H1 (cell line): ENCODE measurements around the gene SLC2A10. TPM values are rescaled to one million over a fixed set of nuclear protein-coding genes. Genes with fewer than 3 reads are reported as not detected.

ENCODE experiments used
- BACH1 ChIP-seq: IDR thresholded peaks from 2 replicates; pipeline ENCODE4 v1.6.1; 2012; ENCODE audit warnings: low read length, improper control_type of control experiment
- CREB1 ChIP-seq: IDR thresholded peaks from 2 replicates; pipeline ENCODE4 v1.6.1; 2012; ENCODE audit warnings: inconsistent platforms
- NANOG ChIP-seq: IDR thresholded peaks from 2 replicates; pipeline ENCODE4 v1.6.1; 2011; ENCODE audit warnings: low read length, low read depth, mild to moderate bottlenecking, inconsistent platforms; ENCODE audit not compliant: insufficient read depth, poor library complexity, severe bottlenecking
- TAF1 ChIP-seq: IDR thresholded peaks from 2 replicates; pipeline ENCODE4 v1.6.1; 2011; ENCODE audit warnings: mild to moderate bottlenecking, low read depth, low read length
- YY1 ChIP-seq: IDR thresholded peaks from 2 replicates; pipeline ENCODE4 v1.6.1; 2011; ENCODE audit warnings: low read depth, mild to moderate bottlenecking, low read length
- polyA plus RNA-seq, 7 experiments: library from polyadenylated mRNA; depleted of rRNA in 3 of 7; stranded (reverse) in 5 of 7; unstranded in 2 of 7; fragments of >200 nt in 5 of 7; fragments of 200-250 nt in 2 of 7; gene quantifications; 1 replicate in 5 of 7; 2 replicates in 1 of 7; 4 replicates in 1 of 7; pipeline versions ENCODE4 v1.2.1 to v1.2.3, GENCODE V29; 2011 to 2013; ENCODE audit warnings: missing spikeins in 2 of 7, mixed read lengths in 2 of 7
- total RNA-seq: library from RNA; stranded (reverse); fragmentation: NEBNext Ultra II Directional; extraction: Animal tissue kit (Norgen Biotek cat#: 25700); gene quantifications from 2 replicates; pipeline ENCODE4 v1.2.1, GENCODE V29; 2021
- TF ChIP-seq, protein P1 (sequence below): IDR thresholded peaks from 2 replicates; pipeline ENCODE4 v1.6.1; 2012; ENCODE audit warnings: inconsistent platforms

SLC2A10 gene
- total and polyA plus RNA-seq, 2 of the 8 experiments (the other 6 are each of a cell fraction or from before 2014, with no cell fraction given): 9.0 to 9.7 TPM

GRCh38 chr20:46709459-46710152 is at the start of gene SLC2A10 (continued):
- no peak for TF ChIP-seq NANOG
- 0 out of 2 replicates have a peak, but pooled peaks have one; percentile 3 for TF ChIP-seq YY1
- TF ChIP-seq TAF1: peak; percentile 61
- no peak for TF ChIP-seq CREB1
- 0 out of 2 replicates have a peak, but pooled peaks have one; percentile 5 for TF ChIP-seq BACH1
- TF ChIP-seq, protein P1, sequence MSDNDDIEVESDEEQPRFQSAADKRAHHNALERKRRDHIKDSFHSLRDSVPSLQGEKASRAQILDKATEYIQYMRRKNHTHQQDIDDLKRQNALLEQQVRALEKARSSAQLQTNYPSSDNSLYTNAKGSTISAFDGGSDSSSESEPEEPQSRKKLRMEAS: peak; percentile 54; the same call in 1 of the 2 replicates
